HEK293 (cell line): ENCODE measurements around the gene SLC2A14.

ENCODE experiments used
- CTCF ChIA-PET: fragments of 350-600 bp; formaldehyde crosslinking; extraction: SDS; loops from one replicate; lab custom pipeline; 2021; ENCODE audit warnings: antibody characterized with exemption; lab: Yijun Ruan, JAX
- POLR2A ChIA-PET: fragments of 300-600 bp; formaldehyde crosslinking; extraction: SDS; loops from one replicate; lab custom pipeline; 2020; ENCODE audit warnings: antibody characterized with exemption, inconsistent platforms; lab: Yijun Ruan, JAX
- H3K27ac ChIP-seq: fragments of 200-500 bp; sonication (Bioruptor generic); 2 replicates; pipeline ENCODE4 v1.5.1; 2014; ENCODE audit warnings: low read depth, low read length, control low read depth, inconsistent platforms; ENCODE audit errors: extremely low read depth
- H3K36me3 ChIP-seq, 2 experiments: fragments of 200-500 bp in 1 of 2; sonication (Bioruptor generic) in 1 of 2; 1 replicate in 1 of 2; 2 replicates in 1 of 2; pipeline ENCODE4 v1.5.1; 2014 to 2017; ENCODE audit warnings: inconsistent platforms in 2 of 2, low read length in 2 of 2; ENCODE audit not compliant: control insufficient read depth in 2 of 2, insufficient read depth in 1 of 2
- H3K4me1 ChIP-seq: fragments of 200-500 bp; sonication (Bioruptor generic); 2 replicates; pipeline ENCODE4 v1.5.1; 2014; ENCODE audit warnings: mild to moderate bottlenecking, low read length, inconsistent platforms; ENCODE audit not compliant: control insufficient read depth, insufficient read depth
- H3K4me3 ChIP-seq: 2 replicates; pipeline ENCODE4 v1.5.1; 2011; ENCODE audit warnings: low read depth, mild to moderate bottlenecking, control low read depth, low read length, moderate library complexity
- H3K9me3 ChIP-seq: fragments of 200-500 bp; sonication (Bioruptor generic); 2 replicates; pipeline ENCODE4 v1.5.1; 2014; ENCODE audit warnings: low read depth, low read length, inconsistent platforms; ENCODE audit not compliant: control insufficient read depth, insufficient read depth
- IKZF3 ChIP-seq: fragments of 450-650 bp; IDR thresholded peaks from 2 replicates; pipeline ENCODE4 v1.5.0; 2018; ENCODE audit warnings: missing biosample characterization, mild to moderate bottlenecking, missing genetic modification characterization, moderate library complexity
- MYNN ChIP-seq: fragments of 450-650 bp; formaldehyde crosslinking; IDR thresholded peaks from 2 replicates; pipeline ENCODE4 v1.5.1; 2016; ENCODE audit warnings: missing biosample characterization, missing genetic modification characterization, borderline replicate concordance
- OVOL3 ChIP-seq: fragments of 450-650 bp; formaldehyde crosslinking; IDR thresholded peaks from 2 replicates; pipeline ENCODE4 v1.5.1; 2016; ENCODE audit warnings: missing biosample characterization, missing genetic modification characterization
- REPIN1 ChIP-seq: fragments of 450-650 bp; formaldehyde crosslinking; IDR thresholded peaks from 2 replicates; pipeline ENCODE4 v1.5.1; 2017; ENCODE audit warnings: missing biosample characterization, missing genetic modification characterization, low read depth
- SP7 ChIP-seq: fragments of 450-650 bp; formaldehyde crosslinking; IDR thresholded peaks from 2 replicates; pipeline ENCODE4 v1.5.1; 2016; ENCODE audit warnings: missing biosample characterization, missing genetic modification characterization
- TRIM28 ChIP-seq: IDR thresholded peaks from 2 replicates; pipeline ENCODE4 v1.6.1; 2011; ENCODE audit warnings: low read length, control low read depth, borderline replicate concordance
- ZBTB8A ChIP-seq: fragments of 450-650 bp; formaldehyde crosslinking; IDR thresholded peaks from 2 replicates; pipeline ENCODE4 v1.5.1; 2016; ENCODE audit warnings: missing biosample characterization, missing genetic modification characterization
- ZFHX2 ChIP-seq: fragments of 450-650 bp; formaldehyde crosslinking; conservative IDR thresholded peaks from 2 replicates; pipeline ENCODE4 v1.5.1; 2016; ENCODE audit warnings: missing biosample characterization, missing genetic modification characterization
- ZNF175 ChIP-seq: fragments of 450-650 bp; formaldehyde crosslinking; IDR thresholded peaks from 2 replicates; pipeline ENCODE4 v1.5.1; 2016; ENCODE audit warnings: missing biosample characterization, missing genetic modification characterization
- ZNF184 ChIP-seq: fragments of 450-650 bp; IDR thresholded peaks from 2 replicates; pipeline ENCODE4 v1.5.1; 2018; ENCODE audit warnings: missing biosample characterization, mild to moderate bottlenecking, missing genetic modification characterization
- ZNF248 ChIP-seq: fragments of 450-650 bp; formaldehyde crosslinking; IDR thresholded peaks from 2 replicates; pipeline ENCODE4 v1.5.1; 2017; ENCODE audit warnings: missing biosample characterization, missing genetic modification characterization
- ZNF274 ChIP-seq, 2 experiments: fragments of 200-500 bp in 1 of 2; fragments of 450-650 bp in 1 of 2; sonication (Bioruptor generic) in 1 of 2; formaldehyde crosslinking in 1 of 2; IDR thresholded peaks; 2 replicates each; pipeline versions ENCODE4 v1.5.1 to v1.6.1; 2014 to 2016; ENCODE audit warnings: borderline replicate concordance in 1 of 2, inconsistent platforms in 1 of 2, low read length in 1 of 2, missing biosample characterization in 1 of 2, missing genetic modification characterization in 1 of 2
- ZNF514 ChIP-seq: fragments of 450-650 bp; formaldehyde crosslinking; IDR thresholded peaks from 2 replicates; pipeline ENCODE4 v1.5.1; 2016; ENCODE audit warnings: missing biosample characterization, missing genetic modification characterization
- ZNF530 ChIP-seq: fragments of 450-650 bp; formaldehyde crosslinking; IDR thresholded peaks from 2 replicates; pipeline ENCODE4 v1.5.1; 2016; ENCODE audit warnings: low read depth, missing biosample characterization, missing genetic modification characterization
- ZNF623 ChIP-seq: fragments of 450-650 bp; formaldehyde crosslinking; IDR thresholded peaks from 2 replicates; pipeline ENCODE4 v1.5.1; 2016; ENCODE audit warnings: missing biosample characterization, missing genetic modification characterization
- ZNF747 ChIP-seq: fragments of 450-650 bp; formaldehyde crosslinking; IDR thresholded peaks from 2 replicates; pipeline ENCODE4 v1.5.1; 2016; ENCODE audit warnings: missing biosample characterization, missing genetic modification characterization
- ZNF776 ChIP-seq: fragments of 450-650 bp; formaldehyde crosslinking; IDR thresholded peaks from 2 replicates; pipeline ENCODE4 v1.5.0; 2017; ENCODE audit warnings: missing biosample characterization, missing genetic modification characterization, borderline replicate concordance
- ZNF777 ChIP-seq: fragments of 450-650 bp; formaldehyde crosslinking; IDR thresholded peaks from 2 replicates; pipeline ENCODE4 v1.5.1; 2017; ENCODE audit warnings: missing biosample characterization, missing genetic modification characterization, borderline replicate concordance
- ZNF792 ChIP-seq: fragments of 450-650 bp; formaldehyde crosslinking; IDR thresholded peaks from 2 replicates; pipeline ENCODE4 v1.5.1; 2016; ENCODE audit warnings: missing biosample characterization, missing genetic modification characterization
- ZSCAN18 ChIP-seq: fragments of 450-650 bp; formaldehyde crosslinking; IDR thresholded peaks from 2 replicates; pipeline ENCODE4 v1.5.1; 2016; ENCODE audit warnings: missing biosample characterization, missing genetic modification characterization
- TF ChIP-seq, protein P1 (sequence below): IDR thresholded peaks from 2 replicates; pipeline ENCODE4 v1.6.1; 2011; ENCODE audit warnings: mild to moderate bottlenecking, low read depth, low read length, borderline replicate concordance

The SLC2A14 gene

DNA sequence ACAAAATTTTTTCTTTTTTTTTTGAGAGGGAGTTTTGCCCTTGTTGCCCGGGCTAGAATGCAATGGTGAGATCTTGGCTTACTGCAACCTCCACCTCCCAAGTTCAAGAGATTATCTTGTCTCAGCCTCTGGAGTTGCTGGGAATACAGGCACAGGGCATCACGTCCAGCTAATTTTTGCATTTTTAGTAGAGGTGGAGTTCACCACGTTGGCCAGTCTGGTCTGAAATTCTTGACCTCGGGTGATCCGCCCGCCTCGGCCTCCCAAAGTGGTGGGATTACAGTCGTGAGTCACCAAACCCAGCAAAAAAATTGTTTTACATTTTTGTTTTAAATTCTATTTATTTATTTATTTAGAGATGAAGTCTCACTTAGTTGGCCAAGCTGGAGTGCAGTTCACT is 4.7 kb upstream of the SLC2A14 start (continued):
- no peak for TF ChIP-seq ZNF274 (IDR thresholded peaks at IDR 0.05; ENCODE audit: low read length)
- no peak for TF ChIP-seq ZNF274 (tag by site-specific recombination; IDR thresholded peaks at IDR 0.05; ENCODE audit: borderline replicate concordance)
- no peak for TF ChIP-seq SP7 (tag by site-specific recombination)
- TF ChIP-seq TRIM28 = no peak
- TF ChIP-seq ZFHX2 = no peak
- TF ChIP-seq ZNF184 (tag by site-specific recombination) = no peak

DNA sequence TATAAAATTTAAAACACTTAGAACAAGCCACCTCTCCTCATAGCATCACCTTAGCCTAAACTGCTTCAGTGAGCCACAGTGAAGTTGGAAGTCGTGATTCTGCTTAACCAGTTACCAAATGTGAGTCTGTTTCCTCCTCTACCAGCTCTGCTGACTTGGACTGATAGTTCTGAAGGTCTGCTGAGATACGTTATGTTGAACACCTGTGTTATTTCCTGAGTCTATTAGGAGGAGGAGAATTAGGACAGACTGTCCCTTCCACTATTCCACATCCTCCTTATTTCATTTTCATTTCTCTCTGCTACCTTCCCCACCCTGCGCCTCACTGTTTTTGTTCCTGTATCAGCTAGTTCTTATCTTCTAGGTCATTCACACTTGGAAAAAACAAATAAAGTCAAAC is 2.4 kb downstream of the SLC2A14 start:
- no peak overlapping the region for H3K27ac ChIP-seq
- ChIA-PET POLR2A (no interaction called here), CTCF (interaction anchor here (0.7 kb wide), 1 partner anchor 11 kb away, joined by 4 read pairs; no protein-coding TSS in a partner anchor)
- no peaks in the 10 kb centered on the region for H3K9me3 ChIP-seq
- no peak overlapping the region for H3K4me3 ChIP-seq
- H3K36me3 ChIP-seq = no peaks in the 10 kb centered on the region
- H3K4me1 ChIP-seq = 0 out of 2 replicates have a peak, but pooled peaks cover 3% of the 10 kb centered on the region
- TF ChIP-seq, protein P1, sequence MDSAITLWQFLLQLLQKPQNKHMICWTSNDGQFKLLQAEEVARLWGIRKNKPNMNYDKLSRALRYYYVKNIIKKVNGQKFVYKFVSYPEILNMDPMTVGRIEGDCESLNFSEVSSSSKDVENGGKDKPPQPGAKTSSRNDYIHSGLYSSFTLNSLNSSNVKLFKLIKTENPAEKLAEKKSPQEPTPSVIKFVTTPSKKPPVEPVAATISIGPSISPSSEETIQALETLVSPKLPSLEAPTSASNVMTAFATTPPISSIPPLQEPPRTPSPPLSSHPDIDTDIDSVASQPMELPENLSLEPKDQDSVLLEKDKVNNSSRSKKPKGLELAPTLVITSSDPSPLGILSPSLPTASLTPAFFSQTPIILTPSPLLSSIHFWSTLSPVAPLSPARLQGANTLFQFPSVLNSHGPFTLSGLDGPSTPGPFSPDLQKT = no peak
- no peak for TF ChIP-seq ZNF747 (tag by site-specific recombination)
- no peak for TF ChIP-seq OVOL3 (tag by site-specific recombination)
- TF ChIP-seq ZBTB8A (tag by site-specific recombination) = no peak
- TF ChIP-seq, all 188 proteins: peak for 0

DNA sequence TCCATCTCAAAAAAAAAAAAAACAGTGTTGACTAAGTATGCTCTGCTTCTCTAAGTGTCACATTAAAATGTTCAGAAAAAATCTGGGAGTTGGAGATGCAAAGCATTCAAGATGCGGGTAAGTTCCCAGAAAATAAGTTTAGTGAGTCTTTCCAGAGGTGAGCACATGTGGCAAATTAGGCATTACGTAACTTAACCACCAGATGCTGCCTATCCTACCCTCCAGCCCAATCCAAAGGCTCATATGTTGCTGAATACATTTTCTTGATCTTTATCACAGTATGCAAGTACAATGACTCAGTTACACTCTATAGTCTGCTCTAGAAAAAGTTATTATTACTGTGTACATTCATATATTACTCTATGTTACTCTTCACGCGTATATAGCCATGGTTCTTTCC is 3.6 kb downstream of the SLC2A14 start:
- no peak for TF ChIP-seq ZNF777 (tag by site-specific recombination)
- TF ChIP-seq REPIN1 (tag by site-specific recombination) = no peak
- no peak for TF ChIP-seq ZSCAN18 (tag by site-specific recombination)
- TF ChIP-seq ZNF623 = no peak
- no peak for TF ChIP-seq ZNF175
- TF ChIP-seq IKZF3 = no peak
- no peak for TF ChIP-seq ZNF530
- TF ChIP-seq ZNF776 (tag by site-specific recombination) = no peak
- no peak for TF ChIP-seq MYNN (tag by site-specific recombination)
- TF ChIP-seq ZNF514 (tag by site-specific recombination) = no peak
- no peak for TF ChIP-seq ZNF792 (tag by site-specific recombination)
- no peak for TF ChIP-seq ZNF248 (tag by site-specific recombination)
- TF ChIP-seq, all 188 proteins: peak for 0
- Histone ChIP-seq H3K36me3 (no peaks in the 10 kb centered on the region), H3K27ac (no peak overlapping the region), H3K9me3 (no peaks in the 10 kb centered on the region), H3K4me1 (0 out of 2 replicates have a peak, but pooled peaks cover 3% of the 10 kb centered on the region), H3K4me3 (no peak overlapping the region)
- POLR2A ChIA-PET = no interaction called here
- CTCF ChIA-PET = no interaction called here
